RWPE1 (cell line): ENCODE measurements around the gene KLHL41.
"Not testable (repeated sequence)": the region's sequence is repeated elsewhere in the genome, so short reads cannot be mapped to it uniquely, and the experiment has no call there.

ENCODE experiments used
- CTCF ChIA-PET: fragments of 350-600 bp; sonication (Branson Sonifier 250); formaldehyde crosslinking; extraction: SDS; loops from one replicate; lab custom pipeline; 2021; lab: Yijun Ruan, JAX
- POLR2A ChIA-PET: fragments of 400-600 bp; formaldehyde crosslinking; extraction: SDS; loops from one replicate; lab custom pipeline; 2020; ENCODE audit warnings: antibody characterized with exemption; ENCODE audit not compliant: low non-redundant PET; lab: Yijun Ruan, JAX
- DNase-seq: peaks from one replicate; pipeline ENCODE4 v3.0.0; 2012; ENCODE audit warnings: low spot score
- H3K27ac ChIP-seq: fragments of 450-650 bp; 2 replicates; pipeline ENCODE4 v1.5.1; 2017
- CTCF ChIP-seq: fragments of 450-650 bp; conservative IDR thresholded peaks from 2 replicates; pipeline ENCODE4 v1.5.1; 2017; ENCODE audit warnings: low read depth, mild to moderate bottlenecking

The KLHL41 gene

DNA sequence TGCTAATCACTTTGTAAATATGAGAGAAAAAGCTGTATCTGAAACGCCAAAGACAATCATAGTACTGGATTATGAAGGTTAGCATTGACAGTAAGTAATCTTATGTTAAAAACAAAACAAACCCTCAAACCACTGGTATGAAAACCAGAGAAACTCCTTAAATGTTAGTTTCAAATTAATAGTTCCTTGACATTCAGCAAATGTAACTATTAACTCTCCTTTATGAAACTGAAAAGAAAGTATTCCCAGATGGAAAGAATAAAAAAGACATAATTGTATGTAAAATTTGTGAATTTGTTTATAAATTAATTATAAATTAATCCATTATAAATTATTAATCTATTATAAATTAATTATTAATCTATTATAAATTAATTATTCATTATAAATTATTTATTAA, 51.9 kb downstream of the KLHL41 start:
- no peak for DNase-seq
- no peak for TF ChIP-seq CTCF
- H3K27ac ChIP-seq, result no peak overlapping the region
- CTCF ChIA-PET, result interaction anchor here (0.7 kb wide), 1 partner anchor 21 kb away, joined by 3 read pairs; no protein-coding TSS in a partner anchor
- POLR2A ChIA-PET, result no interaction called here

- H3K27ac ChIP-seq, DNase-seq, POLR2A ChIA-PET, CTCF ChIA-PET: not testable (repeated sequence)
Measured at GRCh38 chr2:169562084-169562483, 52.6 kb downstream of the KLHL41 start.

- no peak for DNase-seq
- TF ChIP-seq CTCF, result no peak
- ChIA-PET POLR2A (no interaction called here), CTCF (interaction anchor here (1.0 kb wide), 1 partner anchor 11 kb away, joined by 5 read pairs; the partner anchor contains the start of gene FASTKD1)
- no peak overlapping the region for H3K27ac ChIP-seq
Measured at GRCh38 chr2:169562519-169562918, 53.0 kb downstream of the KLHL41 start.

DNA sequence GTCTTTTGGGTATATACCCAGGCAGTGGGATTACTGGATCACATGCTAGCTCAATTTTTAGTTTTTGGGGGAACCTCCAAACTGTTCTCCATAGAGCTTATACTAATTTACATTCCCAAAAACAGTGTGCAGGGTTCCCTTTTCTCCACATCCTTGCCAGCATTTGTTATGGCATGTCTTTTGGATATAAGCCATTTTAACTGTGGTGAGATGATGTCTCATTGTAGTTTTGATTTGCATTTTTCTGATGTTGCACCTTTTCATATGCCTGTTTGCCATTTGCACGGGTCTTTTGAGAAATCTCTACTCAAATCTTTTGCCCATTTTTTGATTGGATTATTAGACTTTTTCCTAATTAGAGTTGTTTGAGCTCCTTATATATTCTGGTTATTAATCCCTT, 56.2 kb downstream of the KLHL41 start:
- CTCF ChIA-PET, result interaction anchor here (0.6 to 0.7 kb wide), 2 partner anchors 24 to 136 kb away, joined by 4 to 7 read pairs; no protein-coding TSS in a partner anchor
- POLR2A ChIA-PET, result no interaction called here
- no peak overlapping the region for H3K27ac ChIP-seq
- TF ChIP-seq CTCF, result no peak
- DNase-seq, result no peak

DNA sequence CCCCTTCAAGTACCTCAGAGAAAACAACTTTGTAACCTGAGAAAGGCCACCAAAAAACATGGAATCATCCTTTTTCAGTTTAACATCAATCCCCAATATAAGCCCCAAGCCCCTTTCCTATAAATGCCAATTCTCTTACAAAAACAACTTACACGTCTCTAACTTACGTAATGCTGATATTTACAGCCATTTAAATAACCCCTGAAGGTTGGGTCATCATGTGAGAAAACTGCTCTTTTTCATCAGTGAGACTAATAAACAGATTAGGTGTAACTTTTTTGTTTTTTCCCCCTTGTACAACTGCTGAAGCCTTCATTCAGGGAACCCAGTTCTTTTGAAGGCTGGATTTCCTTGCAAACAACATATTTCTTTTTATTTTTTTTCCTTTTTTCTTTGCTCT, 60.4 kb downstream of the KLHL41 start:
- ChIA-PET CTCF (interaction anchor here (0.6 kb wide), 1 partner anchor 174 kb away, joined by 3 read pairs; no protein-coding TSS in a partner anchor), POLR2A (no interaction called here)
- TF ChIP-seq CTCF, result no peak
- no peak for DNase-seq
- H3K27ac ChIP-seq, result no peak overlapping the region

GRCh38 chr2:169570752-169571151, 61.2 kb downstream of the KLHL41 start:
- POLR2A ChIA-PET, H3K27ac ChIP-seq, CTCF ChIA-PET, DNase-seq: not testable (repeated sequence)

DNA sequence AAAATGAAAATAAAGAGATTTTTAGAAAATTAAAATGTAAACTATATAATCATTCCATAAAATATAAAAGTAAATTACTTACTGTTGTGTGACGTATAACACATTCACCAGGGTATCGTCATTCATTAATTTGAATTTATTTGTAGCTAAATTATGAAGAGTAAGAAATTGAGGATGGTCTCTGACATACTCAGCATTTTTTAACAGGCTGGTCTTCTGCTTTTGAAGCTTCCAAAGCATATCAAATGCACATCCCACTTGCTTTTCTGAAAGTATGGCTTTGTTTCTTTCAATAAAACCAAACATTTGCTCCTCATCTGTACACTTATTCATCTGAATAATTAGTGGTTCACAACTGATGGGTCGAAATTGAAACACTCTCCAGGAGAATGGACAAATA, 62.1 kb downstream of the KLHL41 start:
- POLR2A ChIA-PET, result no interaction called here
- TF ChIP-seq CTCF, result no peak
- DNase-seq, result no peak
- CTCF ChIA-PET, result no interaction called here
- no peak overlapping the region for H3K27ac ChIP-seq

- no peak for TF ChIP-seq CTCF
- no peak overlapping the region for H3K27ac ChIP-seq
- no peak for DNase-seq
- ChIA-PET POLR2A (no interaction called here), CTCF (interaction anchor here (0.6 to 0.7 kb wide), 2 partner anchors 23 to 89 kb away, joined by 3 to 4 read pairs; no protein-coding TSS in a partner anchor)
Measured at GRCh38 chr2:169572189-169572588, 62.7 kb downstream of the KLHL41 start.
